Vagina (tissue), 2 donors: ENCODE results near the gene ADAMTS13. TPM values are rescaled to one million over a fixed set of nuclear protein-coding genes. Genes with fewer than 3 reads are reported as not detected.

Source experiments
- DNase-seq, 2 donors: peaks; one replicate each; pipeline ENCODE4 v3.0.0-alpha.2; 2017; ENCODE audit errors: extremely low spot score in 2 of 2
- H3K27ac ChIP-seq: fragments of 200-600 bp; sonication (generic); one replicate; pipeline ENCODE4 v1.5.1; 2019
- H3K27me3 ChIP-seq: fragments of 200-600 bp; sonication (generic); one replicate; pipeline ENCODE4 v1.5.1; 2019
- H3K36me3 ChIP-seq, 2 donors: fragments of 200-600 bp; sonication (generic); one replicate each; pipeline ENCODE4 v1.5.1; 2017 to 2019
- H3K4me1 ChIP-seq: fragments of 200-600 bp; sonication (generic); one replicate; pipeline ENCODE4 v1.5.1; 2019
- H3K4me3 ChIP-seq, 2 donors: fragments of 200-600 bp; sonication (generic); 1 replicate in 1 of 2; 2 replicates in 1 of 2; pipeline ENCODE4 v1.5.1; 2016 to 2019
- H3K9me3 ChIP-seq: fragments of 200-600 bp; sonication (generic); one replicate; pipeline ENCODE4 v1.5.1; 2019
- POLR2A ChIP-seq, 2 donors: fragments of 450-650 bp; IDR thresholded peaks; one replicate each; pipeline ENCODE4 v1.6.1; 2017; ENCODE audit warnings: antibody characterized with exemption in 2 of 2, mild to moderate bottlenecking in 2 of 2, moderate library complexity in 2 of 2
- POLR2AphosphoS5 ChIP-seq, 2 donors: sonication (generic); formaldehyde crosslinking; IDR thresholded peaks; one replicate each; pipeline ENCODE4 v1.9.0; 2017; ENCODE audit warnings: antibody characterized with exemption in 2 of 2, mild to moderate bottlenecking in 2 of 2, low read depth in 1 of 2; ENCODE audit not compliant: insufficient read depth in 1 of 2
- intact Hi-C: fragments of 100-400 bp; cut with DNase I; formaldehyde crosslinking; loops from one replicate; pipeline ENCODE4 v1.15.1; 2023
- total RNA-seq: library from RNA; depleted of rRNA; stranded (reverse); fragments of >200 nt; gene quantifications from one replicate; pipeline ENCODE4 v1.2.3, GENCODE V29; 2016
- TF ChIP-seq, protein P1 (sequence below), 3 experiments: fragments of 450-650 bp in 2 of 3; fragments of 200-600 bp in 1 of 3; sonication (generic) in 1 of 3; IDR thresholded peaks; one replicate each; pipeline ENCODE4 v1.5.1; 2017 to 2019; ENCODE audit warnings: antibody characterized with exemption in 3 of 3, mild to moderate bottlenecking in 2 of 3, moderate library complexity in 2 of 3

ADAMTS13 gene
- total RNA-seq, 1 donor from 2014 or later: 2.0 TPM

DNA sequence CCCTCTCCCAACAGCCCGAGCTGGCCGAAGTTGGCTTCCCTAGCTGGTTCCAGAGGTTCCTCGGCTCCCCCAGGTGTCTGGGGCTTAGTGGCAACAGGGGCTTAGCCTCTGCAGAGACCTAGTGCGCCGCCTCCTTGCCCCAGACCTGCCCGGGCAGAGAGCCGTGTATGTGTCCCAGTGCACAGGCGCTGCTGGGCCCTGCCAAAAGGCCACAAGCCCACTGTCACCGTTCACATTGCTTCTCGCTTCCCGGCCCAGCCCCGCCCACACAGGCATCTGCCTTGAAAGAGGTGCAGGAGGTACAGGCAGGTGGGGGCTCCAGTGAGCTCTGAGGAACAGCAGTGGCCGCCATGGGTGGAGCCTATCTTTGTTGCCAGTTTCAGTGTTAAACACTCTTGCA lies 35.1 kb downstream of the ADAMTS13 start:
- H3K4me1 ChIP-seq: peaks cover 18% of the 10 kb centered on the region

DNA sequence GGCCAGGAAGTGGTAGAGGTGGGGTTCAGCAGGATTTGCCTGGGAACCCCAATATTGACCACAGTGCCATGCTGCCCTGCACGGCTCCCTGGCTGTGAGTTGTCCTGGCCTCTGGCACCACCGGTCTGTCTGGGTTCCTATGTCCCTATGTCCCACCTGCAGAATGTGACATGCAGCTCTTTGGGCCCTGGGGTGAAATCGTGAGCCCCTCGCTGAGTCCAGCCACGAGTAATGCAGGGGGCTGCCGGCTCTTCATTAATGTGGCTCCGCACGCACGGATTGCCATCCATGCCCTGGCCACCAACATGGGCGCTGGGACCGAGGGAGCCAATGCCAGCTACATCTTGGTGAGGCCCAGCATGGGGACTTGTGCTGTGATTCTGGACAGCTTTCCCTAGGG lies 35.6 kb downstream of the ADAMTS13 start:
- Histone ChIP-seq H3K9me3 (no peaks in the 10 kb centered on the region), H3K36me3 (no peaks in the 10 kb centered on the region), H3K4me1 (peaks cover 18% of the 10 kb centered on the region), H3K27me3 (no peaks in the 10 kb centered on the region), H3K4me3 (no peak overlapping the region), H3K27ac (no peak overlapping the region)
- intact Hi-C loops: no loop called here
- DNase-seq: no peak
- TF ChIP-seq POLR2AphosphoS5 (IDR thresholded peaks at IDR 0.05; ENCODE audit: insufficient read depth in 1 of 2, low read depth in 1 of 2): no peak
- no peak for TF ChIP-seq POLR2A (IDR thresholded peaks at IDR 0.05)

More for the DNA sequence above, 35.1 kb downstream of the ADAMTS13 start:
- no peak overlapping the region for H3K4me3 ChIP-seq
- no peaks in the 10 kb centered on the region for H3K9me3 ChIP-seq
- no peak overlapping the region for H3K27ac ChIP-seq
- intact Hi-C loops: no loop called here
- H3K36me3 ChIP-seq: no peaks in the 10 kb centered on the region
- H3K27me3 ChIP-seq: no peaks in the 10 kb centered on the region
- DNase-seq: no peak
- TF ChIP-seq POLR2A (IDR thresholded peaks at IDR 0.05): no peak
- TF ChIP-seq, protein P1, sequence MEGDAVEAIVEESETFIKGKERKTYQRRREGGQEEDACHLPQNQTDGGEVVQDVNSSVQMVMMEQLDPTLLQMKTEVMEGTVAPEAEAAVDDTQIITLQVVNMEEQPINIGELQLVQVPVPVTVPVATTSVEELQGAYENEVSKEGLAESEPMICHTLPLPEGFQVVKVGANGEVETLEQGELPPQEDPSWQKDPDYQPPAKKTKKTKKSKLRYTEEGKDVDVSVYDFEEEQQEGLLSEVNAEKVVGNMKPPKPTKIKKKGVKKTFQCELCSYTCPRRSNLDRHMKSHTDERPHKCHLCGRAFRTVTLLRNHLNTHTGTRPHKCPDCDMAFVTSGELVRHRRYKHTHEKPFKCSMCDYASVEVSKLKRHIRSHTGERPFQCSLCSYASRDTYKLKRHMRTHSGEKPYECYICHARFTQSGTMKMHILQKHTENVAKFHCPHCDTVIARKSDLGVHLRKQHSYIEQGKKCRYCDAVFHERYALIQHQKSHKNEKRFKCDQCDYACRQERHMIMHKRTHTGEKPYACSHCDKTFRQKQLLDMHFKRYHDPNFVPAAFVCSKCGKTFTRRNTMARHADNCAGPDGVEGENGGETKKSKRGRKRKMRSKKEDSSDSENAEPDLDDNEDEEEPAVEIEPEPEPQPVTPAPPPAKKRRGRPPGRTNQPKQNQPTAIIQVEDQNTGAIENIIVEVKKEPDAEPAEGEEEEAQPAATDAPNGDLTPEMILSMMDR (IDR thresholded peaks at IDR 0.05): no peak
- TF ChIP-seq POLR2AphosphoS5 (IDR thresholded peaks at IDR 0.05; ENCODE audit: insufficient read depth in 1 of 2, low read depth in 1 of 2): no peak

DNA sequence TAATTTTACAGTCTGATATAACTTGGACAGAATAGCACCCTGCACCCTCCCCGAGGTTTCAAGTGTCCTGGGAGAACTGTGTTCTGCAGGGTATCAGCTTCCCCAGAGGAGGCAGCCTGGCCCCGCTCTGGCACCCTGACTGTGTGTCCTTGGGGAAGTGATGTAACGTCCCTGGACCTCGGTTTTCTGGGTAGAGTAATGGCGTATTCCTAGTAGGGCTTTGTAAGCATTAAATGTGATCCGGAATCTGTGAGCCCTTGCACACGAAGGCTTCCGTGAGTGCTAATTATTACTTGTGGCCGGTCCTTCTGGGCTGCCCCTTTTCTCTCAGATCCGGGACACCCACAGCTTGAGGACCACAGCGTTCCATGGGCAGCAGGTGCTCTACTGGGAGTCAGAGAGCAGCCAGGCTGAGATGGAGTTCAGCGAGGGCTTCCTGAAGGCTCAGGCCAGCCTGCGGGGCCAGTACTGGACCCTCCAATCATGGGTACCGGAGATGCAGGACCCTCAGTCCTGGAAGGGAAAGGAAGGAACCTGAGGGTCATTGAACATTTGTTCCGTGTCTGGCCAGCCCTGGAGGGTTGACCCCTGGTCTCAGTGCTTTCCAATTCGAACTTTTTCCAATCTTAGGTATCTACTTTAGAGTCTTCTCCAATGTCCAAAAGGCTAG lies 36.6 kb downstream of the ADAMTS13 start:
- TF ChIP-seq POLR2AphosphoS5 (IDR thresholded peaks at IDR 0.05; ENCODE audit: insufficient read depth in 1 of 2, low read depth in 1 of 2) (no peak), POLR2A (IDR thresholded peaks at IDR 0.05) (no peak)
- TF ChIP-seq, protein P1 (IDR thresholded peaks at IDR 0.05): no peak
- peak overlapping the region; percentile 57 to 81 for H3K4me3 ChIP-seq
- peak overlapping the region; percentile 89 for H3K27ac ChIP-seq
- no peak for DNase-seq
- peaks cover 18% of the 10 kb centered on the region for H3K4me1 ChIP-seq
- no peaks in the 10 kb centered on the region for H3K9me3 ChIP-seq
- no peaks in the 10 kb centered on the region for H3K27me3 ChIP-seq
- intact Hi-C loops: no loop called here
- no peaks in the 10 kb centered on the region for H3K36me3 ChIP-seq

DNA sequence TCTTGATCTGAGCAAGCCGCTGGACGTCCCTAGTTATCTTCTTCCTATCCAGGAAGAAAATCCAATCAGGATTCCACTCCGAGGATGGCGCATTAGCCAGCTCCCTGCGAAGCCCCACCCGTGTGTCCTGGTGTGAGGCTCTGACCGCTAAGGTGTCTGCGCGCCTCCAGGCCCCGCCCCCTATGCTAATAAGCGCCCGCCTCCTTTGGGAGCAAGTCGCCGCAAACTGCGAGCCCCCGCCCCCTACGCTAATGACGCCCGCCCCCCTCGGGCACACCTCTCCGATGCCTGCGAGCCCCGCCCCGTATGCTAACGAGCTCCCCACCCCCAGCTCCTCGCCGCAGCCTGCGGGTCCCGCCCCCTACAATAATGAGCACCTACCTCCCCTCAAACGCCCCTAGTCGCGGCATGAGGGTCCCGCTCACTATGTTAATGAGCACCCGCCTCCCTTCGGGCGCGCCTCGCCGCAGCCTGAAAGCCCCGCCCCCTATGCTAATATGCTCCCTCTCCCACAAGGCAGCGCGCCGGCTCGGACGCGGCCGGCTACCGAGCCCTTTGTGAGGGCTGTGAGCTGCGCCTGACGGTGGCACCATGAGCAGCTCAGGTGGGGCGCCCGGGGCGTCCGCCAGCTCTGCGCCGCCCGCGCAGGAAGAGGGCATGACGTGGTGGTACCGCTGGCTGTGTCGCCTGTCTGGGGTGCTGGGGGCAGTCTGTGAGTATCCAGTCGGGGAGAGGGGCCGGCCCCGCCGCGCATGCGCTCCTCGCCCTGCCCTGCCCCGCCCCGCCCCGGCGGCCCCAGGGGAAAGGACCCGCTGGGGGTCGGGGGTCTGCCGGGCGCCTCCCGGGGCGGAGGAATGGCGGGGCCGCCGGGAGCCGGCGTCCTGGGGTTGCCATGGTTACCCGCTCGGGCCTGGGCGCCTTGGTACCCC lies 37.6 kb downstream of the ADAMTS13 start, which contains the start of gene CACFD1:
TSS of gene CACFD1 (plus strand) at position 503 of the 929 bp plus-strand sequence. CDS start at position 592, 89 bp downstream.
- peak in 1 of 2 donors; percentile 95 for DNase-seq
- TF ChIP-seq, protein P1 (IDR thresholded peaks at IDR 0.05): no peak
- TF ChIP-seq POLR2A (IDR thresholded peaks at IDR 0.05) (peak in 1 of 2 donors; percentile 59), POLR2AphosphoS5 (IDR thresholded peaks at IDR 0.05; ENCODE audit: insufficient read depth in 1 of 2, low read depth in 1 of 2) (peak; percentile 38 to 88)
- Histone ChIP-seq H3K36me3 (no peaks in the 10 kb centered on the region), H3K27me3 (no peaks in the 10 kb centered on the region), H3K4me1 (peaks cover 18% of the 10 kb centered on the region), H3K9me3 (no peaks in the 10 kb centered on the region), H3K27ac (peak within 1 kb of the TSS; percentile 89), H3K4me3 (peak within 1 kb of the TSS; percentile 57 to 81)
- intact Hi-C loops: no loop called here

DNA sequence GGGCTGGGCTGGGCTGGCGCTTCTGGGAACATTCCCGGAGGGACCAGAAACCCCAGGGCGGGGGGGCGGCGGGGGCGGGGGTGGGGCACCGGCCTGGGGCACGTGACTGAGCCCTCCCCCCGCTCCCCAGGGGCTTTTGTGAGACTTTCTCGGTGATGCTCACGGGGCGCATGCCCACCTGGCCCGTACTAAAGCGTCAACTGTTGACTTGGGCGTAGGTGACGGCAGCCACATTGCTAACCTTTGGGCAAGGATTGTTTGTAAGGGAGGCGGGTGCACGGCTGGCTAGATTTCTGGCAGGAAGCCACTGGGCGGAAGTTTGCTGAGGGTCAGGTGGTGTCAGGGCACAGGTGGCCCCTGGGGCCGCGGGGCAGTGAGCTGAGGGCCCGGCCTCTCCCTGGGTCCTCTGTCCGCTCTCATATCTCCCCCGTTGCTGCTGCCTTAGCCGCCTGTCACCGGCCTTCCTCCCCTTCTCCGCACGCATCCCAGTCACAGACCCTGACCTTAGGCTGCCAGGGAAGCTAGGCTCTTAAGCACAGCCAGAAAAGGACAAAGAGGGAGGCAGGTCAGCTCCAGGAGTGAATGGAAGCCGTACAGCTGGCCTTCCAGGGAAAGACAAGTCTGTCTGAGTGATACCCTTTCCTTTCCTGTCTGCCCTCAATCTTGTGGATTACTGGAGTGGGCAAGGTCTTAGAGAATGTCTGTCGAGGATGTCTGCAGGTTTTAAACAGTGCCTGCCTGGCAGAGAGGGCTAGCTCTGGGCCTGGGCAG lies 38.4 kb downstream of the ADAMTS13 start:
- Histone ChIP-seq H3K27ac (peak overlapping the region; percentile 89), H3K4me3 (peak overlapping the region; percentile 57 to 81), H3K36me3 (no peaks in the 10 kb centered on the region), H3K4me1 (peaks cover 18% of the 10 kb centered on the region), H3K27me3 (no peaks in the 10 kb centered on the region), H3K9me3 (no peaks in the 10 kb centered on the region)
- TF ChIP-seq, protein P1 (IDR thresholded peaks at IDR 0.05): no peak
- TF ChIP-seq POLR2A (IDR thresholded peaks at IDR 0.05) (no peak), POLR2AphosphoS5 (IDR thresholded peaks at IDR 0.05; ENCODE audit: insufficient read depth in 1 of 2, low read depth in 1 of 2) (no peak)
- no peak for DNase-seq
- intact Hi-C loops: no loop called here
